ENCODE data around the gene TMIGD2.
A peak's percentile ranks its signal among the peaks of the same experiment; 100 is the strongest.
"Not testable (repeated sequence)": the region's sequence is repeated elsewhere in the genome, so short reads cannot be mapped to it uniquely, and the experiment has no call there.

Gene TMIGD2

DNA sequence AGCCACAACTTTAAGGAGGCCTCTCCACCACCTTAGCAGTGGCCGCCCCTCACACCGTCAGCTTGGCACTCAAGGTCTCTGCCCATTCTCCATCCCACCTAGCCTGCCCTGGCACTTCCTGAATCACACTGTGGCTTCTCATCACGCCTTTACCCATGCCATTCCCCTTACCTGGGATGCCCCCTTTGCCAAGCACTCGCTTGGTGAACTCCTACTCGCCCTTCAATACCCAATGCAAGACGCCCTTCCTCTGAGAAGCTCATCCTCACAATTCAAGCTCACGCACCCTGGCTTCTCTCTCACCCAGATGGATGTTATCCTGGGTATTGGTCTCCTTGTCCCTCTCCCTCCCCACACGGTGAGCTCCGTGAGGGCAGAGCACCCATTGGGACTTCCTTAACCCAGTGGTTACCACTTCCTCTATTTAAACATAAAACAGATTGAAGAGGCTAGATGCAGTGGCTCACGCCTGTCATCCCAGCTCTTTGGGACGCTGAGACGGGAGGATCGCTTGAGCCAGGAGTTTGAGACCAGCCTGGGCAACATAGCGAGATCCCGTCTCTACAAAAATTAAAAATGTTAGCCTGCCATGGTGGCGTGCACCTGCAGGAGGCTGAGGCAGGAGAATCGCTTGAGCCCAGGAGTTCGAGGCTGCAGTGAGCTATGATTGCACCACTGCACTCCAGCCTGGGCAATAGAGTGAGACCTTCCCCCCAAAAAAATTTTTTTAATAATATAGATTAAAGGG lies 35.8 kb downstream of the TMIGD2 start:
- no peak for DNase-seq

DNA sequence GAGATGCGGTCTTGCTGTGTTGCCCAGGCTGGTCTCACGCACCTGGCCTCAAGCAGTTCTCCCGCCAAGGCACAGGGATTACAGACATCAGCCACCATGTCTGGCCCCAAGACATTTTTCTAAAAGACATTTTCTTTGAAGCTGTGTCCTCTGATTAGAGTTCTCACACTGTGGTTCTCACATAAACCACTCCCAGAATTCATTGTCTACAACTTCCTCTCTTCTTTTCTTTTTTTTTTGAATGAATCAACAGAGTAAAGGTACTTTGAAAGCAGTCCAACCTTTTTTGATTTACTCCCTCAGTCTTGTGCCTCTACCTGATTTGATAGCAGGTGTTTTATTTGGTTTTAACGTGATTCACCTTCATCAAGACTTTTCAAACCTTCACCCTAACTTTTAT lies 37.4 kb downstream of the TMIGD2 start:
- no peak for DNase-seq

DNA sequence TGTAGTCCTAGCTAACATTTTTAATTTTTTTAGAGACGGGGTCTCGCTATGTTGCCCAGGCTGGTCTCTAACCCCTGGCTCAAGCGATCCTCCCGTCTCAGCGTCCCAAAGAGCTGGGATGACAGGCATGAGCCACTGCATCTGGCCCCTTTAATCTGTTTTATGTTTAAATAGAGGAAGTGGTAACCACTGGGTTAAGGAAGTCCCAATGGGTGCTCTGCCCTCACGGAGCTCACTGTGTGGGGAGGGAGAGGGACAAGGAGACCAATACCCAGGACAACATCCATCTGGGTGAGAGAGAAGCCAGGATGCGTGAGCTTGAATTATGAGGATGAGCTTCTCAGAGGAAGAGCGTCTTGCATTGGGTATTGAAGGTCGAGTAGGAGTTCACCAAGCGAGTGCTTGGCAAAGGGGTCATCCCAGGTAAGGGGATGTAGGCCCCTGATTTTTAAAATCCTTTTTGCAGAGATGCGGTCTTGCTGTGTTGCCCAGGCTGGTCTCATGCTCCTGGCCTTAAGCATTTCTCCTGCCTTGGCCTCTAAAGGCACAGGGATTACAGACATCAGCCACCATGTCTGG lies 41.5 kb downstream of the TMIGD2 start:
- no peak for DNase-seq

DNA sequence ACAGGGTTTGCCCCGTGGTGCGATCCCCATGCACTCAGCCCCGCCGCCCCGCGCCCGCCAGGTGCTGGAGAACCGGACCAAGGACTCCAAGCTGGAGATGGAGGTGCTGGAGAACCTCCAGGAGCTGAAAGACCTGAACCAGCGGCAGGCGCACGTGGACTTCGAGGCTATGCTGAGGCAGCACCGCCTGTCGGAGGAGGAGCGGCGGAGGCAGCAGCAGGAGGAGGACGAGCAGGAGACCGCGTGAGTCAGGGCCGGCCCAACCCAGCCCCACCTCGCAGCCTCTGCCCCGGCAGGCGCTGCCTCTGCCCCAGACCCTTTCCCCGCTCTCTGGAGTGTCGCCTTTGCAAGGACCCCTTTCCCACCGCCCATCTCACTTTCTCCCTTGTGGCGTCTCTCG lies 44.0 kb downstream of the TMIGD2 start:
- no peak for DNase-seq

DNA sequence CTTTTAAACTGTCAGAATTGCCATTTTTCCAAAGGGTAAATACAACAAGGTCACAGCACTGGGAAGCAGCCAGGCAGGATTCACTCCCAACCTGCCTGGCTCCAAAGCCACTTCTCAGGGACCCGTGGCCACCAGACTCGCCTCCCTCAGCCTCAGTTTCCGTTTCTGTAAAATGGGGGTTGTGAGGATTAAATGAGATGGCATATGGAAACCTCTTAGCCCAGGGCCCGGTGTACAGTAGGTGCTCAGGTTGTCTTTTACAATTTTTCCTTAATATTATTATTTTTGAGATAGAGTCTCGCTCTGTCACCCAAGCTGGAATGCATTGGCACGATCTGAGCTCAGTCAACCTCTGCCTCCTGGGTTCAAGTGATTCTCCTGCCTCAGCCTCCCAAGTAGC lies 45.2 kb downstream of the TMIGD2 start:
- no peak for DNase-seq

DNA sequence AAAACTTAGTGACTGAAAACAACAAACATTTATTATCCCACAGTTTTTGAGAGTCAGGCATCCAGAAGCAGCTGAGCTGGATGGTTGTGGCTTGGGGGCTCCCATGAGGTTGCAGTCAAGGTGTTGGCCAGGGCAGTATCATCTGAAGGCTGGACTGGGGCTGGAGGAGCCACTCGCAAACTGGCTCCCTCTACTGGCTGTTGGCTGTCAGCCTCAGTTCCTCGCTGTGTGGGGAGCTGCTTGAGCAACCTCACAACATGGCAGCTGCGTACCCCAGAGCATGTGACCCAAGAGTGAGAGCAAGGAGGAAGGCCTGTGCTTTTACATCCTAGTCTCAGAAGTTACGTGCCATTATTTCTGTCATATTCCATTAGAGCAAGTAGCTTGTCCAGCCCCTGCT lies 45.6 kb downstream of the TMIGD2 start:
- no peak for DNase-seq

DNA sequence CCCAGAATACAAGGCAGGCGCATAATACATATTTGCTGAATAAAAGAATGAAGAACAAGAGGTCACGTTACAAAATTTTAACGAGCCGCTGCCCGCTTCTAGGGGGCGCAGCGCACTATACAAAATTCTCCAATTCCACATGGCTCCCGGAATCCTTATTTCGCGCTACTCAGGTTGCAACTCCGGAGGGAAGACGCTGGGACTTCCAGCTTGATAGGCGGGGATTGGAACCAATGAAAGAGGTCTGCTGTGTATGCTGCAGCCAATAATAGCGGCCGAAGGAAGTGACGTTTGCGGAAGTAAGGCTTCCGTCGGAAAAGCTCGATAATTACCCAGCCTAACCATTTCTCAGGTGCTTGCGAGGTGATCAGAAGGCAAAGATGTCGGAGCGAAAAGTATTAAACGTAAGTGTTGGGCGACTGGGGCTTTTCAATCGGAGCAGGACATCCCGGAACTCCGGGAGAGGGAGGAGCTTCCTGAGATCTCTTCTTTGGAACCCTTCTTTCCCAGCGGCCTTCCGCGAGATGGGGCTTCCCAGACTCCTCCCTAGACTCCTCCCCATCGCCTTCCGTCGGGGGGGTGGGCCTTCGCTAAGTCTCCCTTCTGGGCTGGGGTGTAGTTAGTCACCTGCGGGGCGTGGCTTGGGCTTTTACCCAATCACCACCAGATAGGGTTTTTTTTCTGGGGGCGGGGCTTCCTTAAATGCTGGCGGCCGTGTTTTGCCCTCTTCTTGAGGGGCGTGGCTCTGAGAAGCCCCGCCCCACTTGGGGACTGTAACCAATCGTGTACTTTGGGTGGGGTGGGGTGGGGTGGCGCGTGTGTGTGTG lies 55.2 kb downstream of the TMIGD2 start, which contains the start of gene YJU2:
Gene YJU2 (plus strand): TSS at position 314 of the 827 bp plus-strand sequence. CDS start 67 bp downstream, at position 381.
- peak; percentile 98 for DNase-seq

DNA sequence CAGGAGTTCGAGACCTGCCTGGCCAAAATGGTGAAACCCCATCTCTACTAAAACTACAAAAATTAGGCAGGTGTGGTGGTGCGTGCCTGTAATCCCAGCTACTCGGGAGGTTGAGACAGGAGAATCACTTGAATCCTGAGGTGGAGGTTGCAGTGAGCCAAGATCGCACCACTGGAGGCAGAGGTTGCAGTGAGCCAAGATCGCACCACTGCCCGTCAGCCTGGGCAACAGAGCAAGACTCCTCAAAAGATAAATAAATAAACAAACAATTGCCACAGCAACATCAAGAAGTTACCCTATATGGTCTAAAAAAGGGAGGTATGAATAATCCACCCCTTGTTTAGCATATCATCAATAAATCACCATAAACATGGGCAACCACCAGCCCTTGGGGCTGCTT lies 56.3 kb downstream of the TMIGD2 start:
- DNase-seq = not testable (repeated sequence)
